HG03342 (cell line): ENCODE measurements around the gene CEP68.

Experiments
- ATAC-seq: cut with Tn5 transposase; IDR thresholded peaks from one replicate; pipeline ENCODE4 v1.9.1; 2021; ENCODE audit warnings: mild to moderate bottlenecking, moderate library complexity; ENCODE audit not compliant: unreplicated experiment

The CEP68 gene

DNA sequence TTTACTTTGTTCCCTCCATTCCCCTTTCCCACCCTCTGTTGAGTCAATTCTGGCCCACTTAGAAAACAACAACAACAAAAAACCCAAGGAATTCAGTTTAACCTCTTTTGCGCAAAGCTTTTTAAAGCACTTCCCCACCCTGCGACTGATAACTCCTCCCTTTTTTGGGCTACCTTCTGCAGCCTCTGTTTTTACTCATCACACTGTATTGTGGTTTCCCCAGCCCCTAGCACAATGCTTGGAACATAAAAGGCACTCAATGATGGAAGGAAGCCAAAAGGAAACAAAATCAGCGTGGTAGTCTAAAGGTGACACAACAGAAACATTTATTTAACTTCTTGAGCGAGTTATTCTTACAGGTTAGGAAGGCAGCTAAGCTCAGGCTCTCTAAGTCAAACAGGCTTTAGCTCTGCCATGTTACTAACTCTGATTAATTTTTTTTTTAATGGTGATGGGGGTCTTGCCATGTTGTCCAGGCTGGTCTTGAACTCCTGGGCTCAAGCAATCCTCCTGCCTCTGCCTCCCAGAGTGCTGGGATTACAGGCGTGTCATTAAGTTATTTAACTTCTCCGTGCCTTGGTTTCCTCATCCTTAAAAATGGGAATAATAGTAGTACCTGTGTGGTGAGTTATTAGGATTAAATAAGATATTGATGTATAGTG lies 1.3 kb downstream of the CEP68 start:
- ATAC-seq, result peak; percentile 35

DNA sequence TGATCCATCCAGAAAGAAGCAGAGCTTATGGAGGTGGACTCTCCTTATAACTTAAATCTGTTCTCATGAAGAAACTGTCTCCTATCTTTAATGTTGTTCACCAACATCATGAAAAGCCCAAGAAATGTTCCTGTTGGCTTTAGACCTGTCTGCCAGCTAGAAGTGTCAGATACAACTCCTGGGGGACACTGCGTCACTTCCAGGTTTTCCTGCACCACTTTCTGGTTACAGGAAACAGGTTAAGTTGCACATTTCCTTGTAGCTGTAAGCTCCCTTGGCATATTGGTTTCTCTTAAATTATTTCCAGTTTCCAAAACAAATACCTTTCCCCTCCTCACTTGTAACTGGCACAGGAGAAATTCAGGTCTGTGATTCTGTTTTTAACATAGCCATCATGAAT lies 2.9 kb downstream of the CEP68 start:
- ATAC-seq, result no peak

DNA sequence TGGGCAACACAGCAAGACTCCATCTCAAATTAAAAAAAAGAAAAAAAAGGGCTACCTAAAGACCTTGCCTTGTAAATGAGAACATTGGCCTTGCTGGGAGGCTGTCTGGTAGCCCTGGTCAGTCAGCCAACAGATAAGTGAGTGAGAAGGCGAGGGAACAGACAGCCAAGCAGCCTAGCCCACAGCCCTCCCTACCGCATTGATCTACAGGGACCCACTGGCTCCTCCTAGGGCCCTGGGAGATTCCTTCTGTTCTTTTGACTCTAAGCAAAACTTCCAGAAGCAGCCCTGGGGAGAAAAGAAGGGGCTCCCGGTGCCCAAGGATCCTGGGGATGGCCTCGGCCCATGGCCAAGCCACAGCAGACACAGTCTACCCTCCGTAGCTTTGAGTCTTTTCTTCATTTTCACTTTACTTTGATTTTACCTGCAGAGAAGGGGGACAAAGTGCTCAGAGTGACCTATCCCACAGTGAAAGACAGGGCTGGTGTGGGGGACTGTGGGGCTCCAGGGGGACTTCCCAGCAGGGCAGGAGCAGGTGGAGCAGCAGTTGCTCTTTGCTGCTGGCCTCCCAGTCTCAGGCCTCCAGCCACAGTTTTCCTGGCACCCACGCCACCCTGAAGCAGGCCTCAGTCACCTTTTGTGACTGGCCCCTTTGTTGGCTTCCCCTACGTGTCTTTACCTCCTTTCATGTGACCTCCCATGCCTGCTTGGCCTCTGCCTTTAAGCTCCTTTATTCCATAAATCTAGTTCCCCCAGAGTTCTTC lies 5.1 kb downstream of the CEP68 start:
- ATAC-seq, result no peak

DNA sequence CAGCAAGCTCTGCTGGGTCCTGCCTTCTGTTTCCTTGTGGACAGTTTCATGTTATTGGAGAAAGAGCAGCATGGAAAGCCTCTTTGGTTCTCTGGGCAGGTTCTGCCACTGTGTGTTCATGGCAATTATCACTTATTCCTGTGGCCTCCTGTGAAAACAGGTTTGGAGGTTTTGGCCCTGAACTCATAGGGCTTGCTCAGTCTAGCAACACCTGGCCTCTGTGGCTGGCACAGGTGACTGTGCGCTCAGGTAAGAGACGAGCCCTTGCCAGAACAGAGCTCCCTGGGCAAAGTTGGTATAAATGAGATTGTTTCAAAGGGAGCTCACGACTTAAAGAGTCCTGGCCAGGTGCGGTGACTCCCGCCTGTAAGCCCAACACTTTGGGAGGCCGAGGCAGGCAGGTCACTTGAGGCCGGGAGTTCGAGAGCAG lies 5.7 kb downstream of the CEP68 start:
- ATAC-seq, result no peak

DNA sequence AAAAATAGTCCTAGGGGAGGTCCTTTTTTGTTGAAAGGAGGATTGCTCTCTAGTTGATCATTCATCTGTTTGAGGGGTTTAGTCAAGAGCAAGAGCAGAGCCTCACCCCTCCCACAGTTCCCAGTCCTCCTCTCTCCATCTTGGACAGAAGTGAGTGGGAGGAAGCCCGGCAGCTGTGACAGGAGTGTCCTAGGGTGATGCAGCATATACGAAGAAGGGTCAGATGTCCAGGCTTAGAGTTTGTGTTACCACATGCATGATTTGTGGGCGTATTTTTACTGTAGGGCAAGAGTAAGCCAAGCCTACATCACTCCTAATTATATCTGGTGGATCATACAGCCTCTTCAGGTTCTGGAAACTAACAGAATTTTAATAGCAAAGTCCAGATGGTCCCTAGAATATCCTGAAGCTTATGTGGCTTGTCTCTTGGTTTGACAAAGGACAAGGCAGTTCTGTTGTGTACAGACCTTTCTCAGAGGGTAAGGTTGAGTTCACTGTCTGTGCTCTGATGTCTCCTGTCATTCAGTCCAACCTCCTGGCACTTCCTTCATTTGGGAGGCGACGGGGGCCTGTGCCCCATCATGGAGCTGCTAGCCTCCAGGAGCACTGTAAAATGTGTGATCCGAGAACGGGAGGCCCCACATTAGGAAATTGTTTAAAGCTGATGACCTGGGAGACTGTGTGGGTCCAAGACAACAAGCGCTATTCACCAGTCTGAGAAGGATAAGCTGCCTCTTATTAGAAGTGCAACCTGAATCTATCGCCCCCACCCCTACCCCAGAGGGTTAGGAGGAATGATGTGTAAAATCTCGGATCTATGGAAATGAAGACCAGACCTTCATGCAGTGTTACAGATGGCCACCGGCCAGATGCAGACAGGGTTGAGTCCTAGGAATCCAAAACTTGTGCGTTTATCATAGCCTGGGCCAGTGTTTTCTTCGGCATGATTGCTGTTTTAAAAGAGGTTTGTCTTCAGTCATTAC lies 6.9 kb downstream of the CEP68 start:
- no peak for ATAC-seq

DNA sequence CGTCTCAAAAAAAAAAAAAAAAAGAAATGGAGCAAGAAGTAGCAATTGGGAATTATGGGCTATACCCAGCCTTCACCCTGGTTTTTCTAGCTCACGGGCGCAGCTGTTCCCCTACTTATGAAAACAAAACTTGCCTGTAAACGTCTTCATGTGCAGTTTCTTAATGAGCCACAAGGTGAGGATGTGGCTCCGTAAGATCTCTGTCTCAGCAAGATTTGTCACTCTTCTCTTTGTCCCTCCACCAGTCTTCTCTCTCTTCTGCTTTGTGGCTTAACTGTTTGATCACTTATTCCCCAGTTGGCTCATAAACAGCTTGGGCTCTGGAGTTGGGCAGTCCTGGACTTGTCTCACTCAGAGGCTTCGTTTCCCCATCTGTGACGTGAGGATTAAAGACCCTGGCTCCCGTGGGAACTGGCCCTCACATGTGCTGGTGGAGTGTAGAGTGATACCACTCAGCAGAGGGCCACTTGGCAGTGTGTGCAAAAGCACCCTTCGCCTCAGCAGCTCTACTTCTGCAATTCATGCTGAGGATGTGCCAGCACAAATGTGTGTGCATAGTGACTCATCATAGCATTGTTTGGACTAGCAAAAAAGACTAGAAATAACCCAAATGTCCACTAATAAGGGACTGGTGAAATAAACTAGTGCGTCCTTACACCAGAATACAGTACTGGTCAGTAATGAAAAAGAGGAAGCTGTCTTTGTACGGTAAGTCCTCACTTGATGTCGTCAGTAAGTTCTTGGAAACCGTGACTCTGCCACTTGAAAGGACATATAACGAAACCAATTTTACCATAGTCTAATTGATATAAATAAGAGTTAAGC lies 8.7 kb downstream of the CEP68 start:
- peak; percentile 81 for ATAC-seq

DNA sequence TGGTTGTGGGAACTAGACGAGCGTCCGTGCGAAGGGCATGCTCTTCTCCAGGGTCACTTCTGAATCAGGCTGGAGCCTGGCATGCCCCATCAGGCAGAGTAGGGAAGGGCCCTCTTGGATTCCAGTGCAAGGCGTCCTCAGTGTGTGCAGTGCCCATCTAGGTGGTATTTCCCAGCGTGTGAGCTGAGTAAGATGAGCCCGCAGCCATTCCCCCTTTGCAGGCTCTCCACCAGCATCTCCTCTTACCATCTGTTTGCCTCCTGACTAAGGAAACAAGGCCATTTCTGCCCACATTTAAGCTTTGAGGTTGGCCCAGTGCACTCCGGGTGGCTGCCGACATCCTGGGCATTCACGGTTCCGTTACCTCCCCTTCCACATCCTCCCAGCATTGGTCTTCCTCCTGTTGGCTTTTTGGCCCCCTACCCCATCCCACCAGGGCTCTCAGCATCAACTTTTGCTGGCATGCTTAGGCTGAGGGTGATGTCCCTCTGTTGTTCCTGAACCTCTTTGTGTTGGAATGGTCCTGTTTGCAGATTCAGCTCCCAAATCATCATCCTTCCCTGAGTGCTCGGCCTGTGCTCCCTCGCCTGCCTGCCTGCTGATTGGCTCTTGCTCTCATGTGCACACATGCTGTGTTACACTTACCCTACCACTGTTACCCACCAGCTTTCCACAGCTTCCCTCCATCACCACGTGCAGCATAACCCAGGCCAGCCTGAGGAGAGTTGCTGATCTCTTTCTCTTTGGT lies 11.8 kb downstream of the CEP68 start:
- no peak for ATAC-seq

DNA sequence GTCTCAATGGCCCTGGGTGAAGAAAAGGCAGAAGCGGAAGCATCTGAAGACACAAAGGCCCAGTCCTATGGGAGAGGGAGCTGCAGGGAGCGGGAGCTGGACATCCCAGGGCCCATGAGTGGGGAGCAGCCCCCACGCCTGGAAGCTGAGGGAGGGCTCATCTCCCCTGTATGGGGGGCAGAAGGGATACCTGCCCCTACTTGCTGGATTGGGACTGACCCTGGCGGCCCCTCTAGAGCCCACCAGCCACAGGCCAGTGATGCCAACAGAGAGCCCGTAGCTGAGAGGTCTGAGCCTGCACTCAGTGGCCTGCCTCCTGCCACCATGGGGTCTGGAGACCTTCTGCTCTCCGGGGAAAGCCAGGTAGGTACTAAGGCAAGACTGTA lies 13.2 kb downstream of the CEP68 start:
- ATAC-seq, result no peak

DNA sequence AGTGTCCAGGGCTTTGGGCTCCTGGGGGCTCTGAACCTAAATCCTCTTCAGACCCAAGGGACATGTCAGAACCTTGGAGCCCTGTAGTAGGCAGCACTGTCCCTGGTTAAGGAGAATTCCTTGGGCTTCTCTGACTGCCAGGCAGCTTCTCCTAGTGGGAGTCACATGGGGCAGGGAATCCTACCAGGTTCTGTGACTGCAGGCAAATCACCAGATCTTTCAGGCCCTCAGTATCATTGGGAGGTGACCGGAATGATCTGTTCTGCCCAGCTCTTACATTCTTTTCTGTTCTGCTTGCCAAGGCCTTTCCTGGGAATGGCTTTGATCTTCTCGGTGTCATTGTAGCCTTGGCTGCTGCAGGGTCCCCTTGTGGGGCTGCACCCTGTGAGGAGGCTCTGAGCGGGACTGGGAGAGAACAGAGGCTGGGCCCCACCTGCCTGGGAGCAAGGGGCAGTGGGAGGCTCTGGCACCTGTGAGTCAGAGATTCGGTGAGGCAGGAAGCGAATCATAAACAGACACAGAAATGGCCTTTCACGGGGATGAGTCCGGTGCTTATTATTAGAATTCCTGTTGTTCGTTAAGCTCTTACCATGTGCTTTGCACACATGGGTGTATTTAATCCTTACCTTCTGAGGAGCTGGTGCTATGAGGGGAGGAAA lies 14.1 kb downstream of the CEP68 start:
- ATAC-seq, result no peak

DNA sequence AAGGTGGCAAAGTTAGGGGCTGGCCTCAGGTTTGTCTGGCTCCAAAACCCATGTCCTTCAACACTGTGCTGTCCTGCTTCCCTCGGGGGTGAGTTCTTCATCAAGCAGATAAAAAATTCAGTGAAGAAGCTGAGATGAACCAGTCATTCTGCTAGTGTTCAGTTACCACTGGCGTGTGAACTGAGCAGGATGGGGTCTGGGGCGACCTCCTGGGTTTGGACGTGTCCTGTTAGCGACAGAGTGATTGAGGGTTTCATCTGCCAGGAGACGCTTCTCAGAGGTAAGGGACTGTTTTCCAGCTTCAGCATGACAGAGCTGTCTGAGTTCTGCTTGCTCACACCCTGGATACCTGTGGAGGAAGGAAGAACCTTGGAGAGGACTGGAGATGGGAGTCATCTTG lies 14.6 kb downstream of the CEP68 start:
- no peak for ATAC-seq

DNA sequence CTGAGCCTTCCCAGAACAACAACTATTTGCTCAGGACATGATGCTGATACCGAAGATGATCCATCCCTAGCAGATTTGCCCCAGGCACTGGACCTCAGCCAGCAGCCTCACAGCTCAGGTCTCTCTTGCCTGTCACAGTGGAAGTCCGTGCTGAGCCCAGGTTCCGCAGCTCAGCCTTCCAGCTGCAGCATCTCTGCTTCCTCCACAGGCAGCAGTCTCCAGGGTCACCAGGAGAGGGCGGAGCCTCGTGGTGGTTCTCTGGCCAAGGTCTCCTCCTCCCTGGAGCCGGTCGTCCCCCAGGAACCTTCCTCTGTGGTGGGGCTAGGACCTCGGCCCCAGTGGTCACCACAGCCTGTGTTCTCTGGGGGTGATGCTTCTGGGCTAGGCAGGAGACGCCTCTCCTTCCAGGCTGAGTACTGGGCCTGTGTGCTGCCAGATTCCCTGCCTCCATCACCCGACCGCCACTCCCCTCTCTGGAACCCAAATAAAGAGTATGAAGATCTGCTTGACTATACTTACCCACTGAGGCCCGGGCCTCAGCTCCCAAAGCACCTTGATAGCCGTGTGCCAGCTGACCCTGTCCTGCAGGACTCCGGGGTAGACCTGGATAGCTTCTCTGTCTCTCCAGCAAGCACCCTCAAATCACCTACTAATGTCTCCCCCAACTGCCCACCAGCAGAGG lies 15.4 kb downstream of the CEP68 start:
- no peak for ATAC-seq

DNA sequence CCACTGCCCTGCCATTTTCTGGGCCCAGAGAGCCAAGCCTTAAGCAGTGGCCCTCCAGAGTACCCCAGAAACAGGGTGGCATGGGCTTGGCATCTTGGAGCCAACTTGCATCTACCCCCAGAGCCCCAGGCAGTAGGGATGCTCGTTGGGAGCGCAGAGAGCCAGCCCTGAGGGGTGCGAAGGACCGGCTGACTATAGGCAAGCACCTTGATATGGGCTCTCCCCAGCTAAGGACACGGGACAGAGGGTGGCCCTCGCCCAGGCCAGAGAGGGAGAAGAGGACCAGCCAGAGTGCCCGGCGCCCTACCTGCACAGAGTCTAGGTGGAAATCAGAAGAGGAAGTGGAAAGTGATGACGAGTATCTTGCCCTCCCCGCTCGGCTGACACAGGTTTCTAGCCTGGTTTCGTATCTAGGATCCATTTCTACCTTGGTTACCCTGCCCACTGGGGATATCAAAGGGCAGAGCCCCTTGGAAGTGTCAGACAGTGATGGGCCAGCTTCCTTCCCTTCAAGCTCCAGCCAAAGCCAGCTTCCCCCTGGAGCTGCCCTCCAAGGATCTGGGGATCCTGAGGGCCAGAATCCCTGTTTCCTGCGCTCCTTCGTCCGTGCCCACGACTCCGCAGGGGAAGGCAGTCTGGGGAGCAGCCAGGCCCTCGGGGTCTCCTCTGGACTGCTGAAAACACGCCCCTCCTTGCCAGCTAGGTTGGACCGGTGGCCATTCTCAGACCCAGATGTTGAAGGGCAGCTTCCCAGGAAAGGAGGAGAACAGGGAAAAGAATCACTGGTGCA lies 16.2 kb downstream of the CEP68 start:
- ATAC-seq, result no peak

DNA sequence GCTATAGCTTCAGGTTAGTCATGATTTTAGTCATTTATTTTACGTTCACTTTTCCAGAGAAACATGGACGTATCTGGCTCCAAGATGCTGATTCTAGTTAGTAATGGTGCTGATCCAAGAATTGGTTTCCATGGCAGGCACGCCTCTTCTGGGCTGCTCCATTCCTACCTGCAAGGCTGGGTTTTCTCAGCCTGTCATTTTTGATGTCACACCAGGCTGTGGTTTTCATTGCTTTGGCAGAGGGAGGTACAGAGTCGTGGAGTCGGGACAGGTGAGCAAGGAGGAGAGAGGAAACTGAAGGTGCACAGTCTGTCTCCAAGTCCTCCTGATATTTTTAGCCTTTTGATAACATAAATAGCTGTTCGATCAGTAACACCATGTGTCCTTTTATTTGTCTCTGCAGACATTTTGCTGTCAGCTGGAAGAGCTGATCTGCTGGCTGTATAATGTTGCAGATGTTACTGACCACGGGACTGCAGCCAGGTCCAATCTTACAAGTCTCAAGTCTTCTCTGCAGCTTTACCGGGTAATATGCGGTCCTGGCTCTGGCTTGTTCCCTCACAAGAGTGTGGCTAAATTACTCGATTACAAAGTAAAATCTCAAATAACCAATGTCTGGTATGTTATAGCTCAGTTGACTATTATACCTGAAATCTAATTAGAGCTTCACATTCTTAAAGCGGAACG lies 17.8 kb downstream of the CEP68 start:
- no peak for ATAC-seq

DNA sequence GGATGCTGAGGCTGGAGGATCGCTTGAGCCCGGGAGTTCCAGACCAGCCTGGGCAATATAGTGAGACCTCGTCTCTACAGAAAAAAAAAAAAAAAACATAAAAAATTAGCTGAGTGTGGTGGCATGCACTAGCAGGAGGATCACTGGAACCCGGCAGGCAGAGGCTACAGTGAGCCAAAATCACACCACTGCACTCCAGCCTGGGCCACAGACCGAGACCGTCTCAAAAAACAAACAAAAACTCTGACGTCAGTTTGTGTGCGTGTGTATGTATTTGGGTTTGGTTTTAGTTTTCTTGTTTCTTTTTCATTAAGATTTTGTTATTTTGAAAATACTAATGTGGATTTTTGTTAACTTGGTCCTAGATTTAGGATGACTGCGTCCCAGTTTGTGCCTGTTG lies 19.0 kb downstream of the CEP68 start:
- no peak for ATAC-seq

DNA sequence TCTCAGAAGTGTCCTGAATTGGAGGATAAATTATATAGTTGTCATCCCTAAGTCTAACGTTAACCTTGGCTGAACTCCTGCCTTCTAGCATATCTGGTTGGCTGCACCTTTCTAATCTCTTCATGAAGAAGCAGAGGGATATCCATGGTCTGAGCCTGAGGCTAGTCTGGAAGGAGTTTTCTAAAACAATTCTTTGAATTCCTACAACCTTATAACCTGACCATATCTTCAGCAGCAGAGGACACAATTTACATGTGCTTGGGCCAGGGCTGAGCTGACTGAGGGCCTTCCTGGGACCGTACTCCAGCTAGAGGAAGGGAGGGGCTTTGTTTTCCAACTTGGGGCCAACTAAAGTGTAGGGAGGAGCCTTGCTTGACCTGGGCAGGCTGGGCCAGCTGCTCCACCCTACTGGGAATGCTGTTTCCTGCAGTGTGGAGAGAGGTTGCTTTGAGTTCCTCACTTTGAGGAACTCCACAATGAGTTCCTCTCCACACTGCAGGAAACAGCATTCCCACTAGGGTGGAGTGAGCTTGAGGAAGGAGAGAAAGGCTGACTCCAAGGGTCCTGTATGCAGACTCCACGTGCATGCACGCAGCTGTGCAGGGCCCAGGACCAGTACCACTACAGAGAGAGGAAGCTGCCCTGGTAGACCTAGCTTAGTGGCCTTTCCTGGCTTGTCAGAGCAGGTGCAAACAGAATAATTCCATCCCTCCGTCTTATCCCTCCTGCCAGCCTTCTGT lies 19.6 kb downstream of the CEP68 start:
- ATAC-seq, result no peak

DNA sequence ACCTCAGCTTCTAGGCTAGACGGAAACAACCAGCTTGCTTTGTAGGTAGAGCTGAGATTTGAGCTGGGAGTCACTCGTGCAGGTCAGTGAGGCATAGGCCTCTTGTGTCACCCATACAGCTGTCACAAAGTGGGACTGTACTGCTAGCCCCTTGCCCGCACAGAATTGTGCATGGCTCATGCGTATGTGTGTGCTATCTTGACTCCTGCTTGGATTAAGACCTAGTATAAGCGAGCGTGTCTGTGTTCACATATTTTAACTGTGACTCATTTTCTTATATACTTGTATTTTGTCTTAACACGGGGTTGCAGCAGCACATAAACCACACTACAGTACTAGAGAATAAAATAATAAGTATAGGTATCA lies 20.1 kb downstream of the CEP68 start:
- ATAC-seq, result no peak

DNA sequence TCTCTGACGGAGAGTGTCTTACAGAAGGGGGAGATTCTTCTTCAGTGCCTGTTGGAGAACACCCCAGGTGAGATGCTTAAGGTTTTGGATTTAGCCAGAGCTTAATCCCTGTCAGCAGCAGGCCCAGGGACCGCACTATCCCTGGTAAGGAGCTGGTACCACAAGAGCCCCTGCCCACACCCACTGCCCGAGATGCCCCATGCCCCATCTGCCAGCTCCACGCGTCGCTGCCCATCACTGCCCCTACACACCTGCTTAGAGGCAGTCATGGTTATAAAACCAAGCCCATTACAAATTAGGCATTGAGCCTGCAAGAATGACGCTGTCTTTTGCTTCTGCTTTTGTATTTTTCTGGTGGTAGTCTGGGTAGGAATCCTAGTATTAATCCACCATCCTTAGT lies 21.7 kb downstream of the CEP68 start:
- ATAC-seq, result no peak
